ENCODE data around the gene UBAP1.
"Not testable (repeated sequence)": the region's sequence is repeated elsewhere in the genome, so short reads cannot be mapped to it uniquely, and the experiment has no call there.

UBAP1 gene

DNA sequence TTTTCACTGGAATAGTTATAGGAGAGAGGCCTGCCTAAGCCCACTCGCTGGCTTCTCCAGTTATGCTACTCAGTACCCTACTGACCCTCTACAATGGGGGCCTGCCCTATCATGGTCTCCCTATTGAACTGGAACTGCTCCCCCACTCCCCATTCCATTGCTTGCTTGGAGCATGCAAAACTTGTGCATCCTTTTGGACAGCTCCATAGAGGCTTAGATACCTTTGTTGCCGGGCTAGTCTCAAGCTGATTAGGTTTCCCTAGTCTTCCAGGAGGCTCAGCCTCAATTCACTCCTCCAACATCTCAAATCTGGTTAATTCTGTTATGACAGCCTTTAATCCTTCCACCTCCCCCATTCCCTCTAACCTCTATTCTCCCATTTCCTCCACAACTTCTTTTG, 110.3 kb downstream of the UBAP1 start:
- TF ChIP-seq, protein P1, sequence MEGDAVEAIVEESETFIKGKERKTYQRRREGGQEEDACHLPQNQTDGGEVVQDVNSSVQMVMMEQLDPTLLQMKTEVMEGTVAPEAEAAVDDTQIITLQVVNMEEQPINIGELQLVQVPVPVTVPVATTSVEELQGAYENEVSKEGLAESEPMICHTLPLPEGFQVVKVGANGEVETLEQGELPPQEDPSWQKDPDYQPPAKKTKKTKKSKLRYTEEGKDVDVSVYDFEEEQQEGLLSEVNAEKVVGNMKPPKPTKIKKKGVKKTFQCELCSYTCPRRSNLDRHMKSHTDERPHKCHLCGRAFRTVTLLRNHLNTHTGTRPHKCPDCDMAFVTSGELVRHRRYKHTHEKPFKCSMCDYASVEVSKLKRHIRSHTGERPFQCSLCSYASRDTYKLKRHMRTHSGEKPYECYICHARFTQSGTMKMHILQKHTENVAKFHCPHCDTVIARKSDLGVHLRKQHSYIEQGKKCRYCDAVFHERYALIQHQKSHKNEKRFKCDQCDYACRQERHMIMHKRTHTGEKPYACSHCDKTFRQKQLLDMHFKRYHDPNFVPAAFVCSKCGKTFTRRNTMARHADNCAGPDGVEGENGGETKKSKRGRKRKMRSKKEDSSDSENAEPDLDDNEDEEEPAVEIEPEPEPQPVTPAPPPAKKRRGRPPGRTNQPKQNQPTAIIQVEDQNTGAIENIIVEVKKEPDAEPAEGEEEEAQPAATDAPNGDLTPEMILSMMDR (IDR thresholded peaks at IDR 0.05; ENCODE audit: low read depth, low read length), result no peak
- DNase-seq (ENCODE audit: extremely low read depth, low read depth), result no peak

DNA sequence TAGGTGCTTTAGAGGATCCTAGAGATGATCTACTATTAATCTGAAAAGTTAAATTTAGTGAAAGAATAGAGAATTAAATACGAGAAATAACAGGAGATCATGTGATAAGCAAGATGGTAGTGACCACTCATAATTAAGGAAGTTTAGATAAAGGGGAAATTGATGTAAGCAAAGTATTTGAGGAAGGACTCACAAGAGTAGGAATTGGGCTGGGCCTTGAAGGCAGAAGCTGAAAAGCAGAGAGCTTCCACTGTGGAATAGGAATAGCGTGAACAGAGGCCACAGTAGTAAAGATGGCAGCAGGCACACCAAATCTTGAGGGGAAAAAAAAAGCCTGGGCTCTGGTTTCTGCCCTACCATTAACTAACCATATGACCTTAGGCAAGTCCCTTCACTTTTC, 112.2 kb downstream of the UBAP1 start:
- TF ChIP-seq, protein P1 (IDR thresholded peaks at IDR 0.05; ENCODE audit: low read depth, low read length), result no peak
- no peak for DNase-seq (ENCODE audit: extremely low read depth, low read depth)

DNA sequence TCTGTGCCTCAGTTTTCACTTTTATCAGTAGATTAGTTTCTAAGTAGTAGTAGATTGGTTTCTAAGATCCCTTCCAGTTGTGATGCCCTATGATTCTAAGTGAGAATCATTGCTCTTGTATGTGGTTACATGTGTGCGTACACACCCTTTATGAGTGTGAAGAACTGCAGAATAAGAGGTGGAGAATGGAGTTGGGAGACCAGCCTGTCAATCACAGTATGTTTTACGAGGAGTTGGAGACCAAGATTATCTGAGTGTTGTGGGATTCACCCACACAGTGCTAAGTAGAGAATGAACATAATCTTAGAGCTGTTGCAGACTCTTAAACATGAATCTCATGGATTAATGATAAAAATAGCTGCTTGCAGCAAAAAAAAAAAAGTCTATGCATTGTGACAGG, 112.6 kb downstream of the UBAP1 start:
- TF ChIP-seq, protein P1 (IDR thresholded peaks at IDR 0.05; ENCODE audit: low read depth, low read length), result no peak
- no peak for DNase-seq (ENCODE audit: extremely low read depth, low read depth)

DNA sequence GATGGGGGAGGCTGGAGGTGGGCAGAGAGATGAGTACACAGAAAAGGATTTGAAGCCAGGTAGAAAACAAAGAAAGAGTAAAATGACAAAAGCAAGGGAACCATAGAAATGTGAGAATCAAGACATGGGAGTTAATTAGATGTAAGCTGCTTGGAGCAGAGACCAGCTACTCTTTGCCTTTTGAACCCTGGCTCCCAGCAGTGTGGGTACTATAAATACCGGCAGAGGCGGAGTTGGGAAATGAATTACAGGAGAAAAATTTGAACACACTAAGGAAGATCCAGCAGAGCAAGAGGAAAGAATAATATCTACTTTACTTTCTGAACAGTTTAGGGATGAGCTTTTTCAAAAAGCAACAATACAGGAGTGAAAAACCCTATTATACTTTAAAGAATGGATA, 113.7 kb downstream of the UBAP1 start:
- TF ChIP-seq, protein P1 (IDR thresholded peaks at IDR 0.05; ENCODE audit: low read depth, low read length), result no peak
- no peak for DNase-seq (ENCODE audit: extremely low read depth, low read depth)

DNA sequence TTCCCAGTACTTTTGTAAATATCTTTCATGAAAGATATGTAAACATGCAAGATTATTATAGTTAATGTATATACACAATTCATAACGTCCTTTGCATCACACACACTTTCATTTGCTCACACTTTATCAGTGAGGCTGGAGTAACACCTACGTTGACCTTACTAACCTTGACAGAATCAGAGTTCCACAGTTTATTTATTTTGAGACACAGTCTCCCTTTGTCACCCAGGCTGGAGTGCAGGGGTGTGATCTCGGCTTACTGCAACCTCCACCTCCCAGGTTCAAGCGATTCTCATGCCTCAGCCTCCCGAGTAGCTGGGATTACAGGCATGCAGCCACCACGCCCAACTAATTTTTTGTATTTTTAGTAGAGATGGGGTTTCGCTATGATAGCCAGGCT, 122.2 kb downstream of the UBAP1 start:
- DNase-seq (ENCODE audit: extremely low read depth, low read depth), result not testable (repeated sequence)
